GM18520 (cell line): ENCODE measurements around the gene LMBR1L.
A peak's percentile ranks its signal among the peaks of the same experiment; 100 is the strongest.
"Not testable (repeated sequence)": the region's sequence is repeated elsewhere in the genome, so short reads cannot be mapped to it uniquely, and the experiment has no call there.

Experiments
- ATAC-seq: cut with Tn5 transposase; IDR thresholded peaks from one replicate; pipeline ENCODE4 v1.9.1; 2021; ENCODE audit not compliant: unreplicated experiment

The LMBR1L gene

GRCh38 chr12:49088932-49089330, 21.7 kb downstream of the LMBR1L start:
- ATAC-seq: no peak

DNA sequence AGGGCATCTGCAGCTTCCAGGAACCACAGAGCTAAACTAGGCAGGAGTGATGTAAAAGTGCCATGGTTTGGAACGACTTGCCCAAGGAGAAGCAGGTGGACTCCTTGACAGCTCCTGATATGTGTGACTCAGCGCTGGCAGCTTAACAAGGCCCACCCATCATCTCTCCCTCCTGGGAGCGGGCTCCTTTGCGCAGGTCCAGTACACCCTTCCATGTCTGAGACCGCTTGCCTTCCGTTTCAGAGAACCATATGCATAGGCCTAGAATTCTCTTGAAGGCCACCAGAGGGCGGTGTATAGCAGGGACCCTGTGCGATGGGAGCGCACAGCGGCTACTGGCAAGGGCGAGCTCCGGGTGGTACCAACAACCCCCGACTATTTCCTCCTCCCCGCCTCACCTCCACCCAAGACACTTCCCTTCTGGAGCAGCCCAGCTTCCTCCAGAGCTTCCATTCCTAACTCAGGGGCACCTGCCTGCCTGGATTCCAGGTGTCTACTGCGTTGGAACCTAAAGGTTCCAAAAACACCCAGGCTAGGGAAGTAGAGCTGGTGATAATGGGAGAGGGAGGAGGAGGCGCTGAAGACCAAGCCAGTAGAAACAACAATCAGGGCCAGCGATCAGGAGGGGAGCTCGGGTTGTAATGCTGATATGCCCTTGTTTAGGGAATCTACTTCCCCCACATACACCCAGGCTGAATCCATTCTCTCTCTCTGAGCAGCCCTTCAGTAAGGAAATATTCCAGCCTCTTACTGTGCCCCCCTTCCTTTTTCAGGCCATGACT, 22.3 kb downstream of the LMBR1L start:
- ATAC-seq: peak; percentile 71

GRCh38 chr12:49086116-49086515, 24.5 kb downstream of the LMBR1L start:
- no peak for ATAC-seq

- no peak for ATAC-seq
Observed at GRCh38 chr12:49084438-49084837, 26.2 kb downstream of the LMBR1L start.

DNA sequence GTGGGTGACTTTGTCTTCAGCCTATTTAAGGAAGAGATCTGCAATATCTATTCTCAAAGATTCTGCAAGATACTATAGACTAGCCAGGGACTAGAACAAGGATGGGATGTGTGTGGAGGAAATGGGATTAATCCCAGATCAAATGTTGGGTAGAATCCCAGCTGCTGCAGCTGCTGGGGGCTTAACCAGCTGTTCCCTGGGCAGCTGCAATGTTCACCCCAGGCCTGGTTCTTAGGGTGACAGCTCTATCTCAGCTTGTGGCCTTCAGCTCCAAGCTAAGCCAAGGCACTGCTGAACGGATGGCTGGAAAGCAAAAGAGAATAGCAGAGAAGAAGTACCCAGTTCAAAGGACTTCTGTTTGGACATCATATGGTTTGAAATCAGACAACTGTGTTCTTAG, 30.9 kb downstream of the LMBR1L start:
- ATAC-seq: no peak

GRCh38 chr12:49070971-49071370, 39.7 kb downstream of the LMBR1L start:
- ATAC-seq: no peak

DNA sequence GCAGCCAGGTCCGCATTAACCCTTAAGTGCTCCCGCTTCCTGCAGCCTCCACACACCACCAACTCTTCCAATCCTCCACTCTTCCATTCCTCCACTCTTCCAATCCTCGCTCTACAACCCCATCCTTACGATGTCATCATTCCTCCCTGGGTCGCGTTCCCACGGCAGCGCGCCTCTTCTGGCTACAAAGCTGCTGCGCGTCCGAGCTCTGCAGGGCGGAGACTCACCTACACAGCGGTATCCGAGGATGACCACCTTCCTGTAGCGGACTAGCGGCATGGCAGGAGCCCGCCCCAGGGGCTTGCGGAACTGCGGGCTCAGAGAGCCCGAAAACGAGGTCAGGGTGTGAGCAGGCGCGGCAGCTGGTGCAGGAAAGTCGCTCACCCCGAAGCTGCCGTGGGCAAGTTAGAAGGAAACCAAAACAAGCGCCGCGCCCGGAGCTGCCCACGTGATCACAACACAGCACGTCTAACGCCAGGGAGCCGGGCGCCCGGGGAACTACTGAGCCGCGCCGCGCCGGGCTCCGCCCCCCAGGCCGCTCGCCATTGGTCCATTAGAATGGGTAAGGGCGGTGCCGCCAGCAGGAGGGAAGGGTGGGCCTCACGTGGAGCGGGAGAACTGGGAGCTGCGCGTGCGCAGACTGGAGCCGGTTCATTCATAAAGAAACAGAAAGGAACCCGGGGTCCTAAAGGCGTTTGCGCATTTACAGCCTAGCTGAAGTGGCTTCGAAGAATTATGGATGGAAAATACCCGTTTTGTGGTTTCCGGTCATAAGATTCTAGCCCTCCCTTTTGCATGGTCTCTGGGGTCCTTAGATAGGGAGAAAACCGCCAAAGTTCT, 40.9 kb downstream of the LMBR1L start, which contains the start of gene RHEBL1:
Gene RHEBL1, minus strand, starts transcription at position 473 of the 840 bp plus-strand sequence. Its CDS starts 194 bp downstream, at position 279.
- peak; percentile 96 for ATAC-seq

GRCh38 chr12:49068879-49069506, 41.7 kb downstream of the LMBR1L start:
- no peak for ATAC-seq

GRCh38 chr12:49066120-49066519, 44.5 kb downstream of the LMBR1L start:
- ATAC-seq: no peak

DNA sequence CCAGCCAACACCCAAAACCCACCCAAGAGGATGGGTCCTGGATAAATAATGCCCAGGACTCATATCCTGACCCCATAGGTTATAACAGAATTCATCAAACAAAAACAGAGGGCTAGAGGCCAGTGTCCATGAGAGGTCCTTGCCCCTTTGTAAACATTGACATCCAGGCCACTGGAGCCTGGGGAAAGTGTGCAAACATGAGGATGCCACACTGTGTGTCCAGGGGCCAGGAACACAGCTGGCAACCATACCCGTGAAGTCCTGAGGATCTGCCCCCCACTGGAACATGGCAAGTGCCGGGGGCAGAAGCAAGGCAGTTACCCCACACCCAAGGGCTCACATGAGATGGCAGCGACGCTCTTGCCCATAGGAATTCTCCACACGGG, 45.9 kb downstream of the LMBR1L start:
- no peak for ATAC-seq

DNA sequence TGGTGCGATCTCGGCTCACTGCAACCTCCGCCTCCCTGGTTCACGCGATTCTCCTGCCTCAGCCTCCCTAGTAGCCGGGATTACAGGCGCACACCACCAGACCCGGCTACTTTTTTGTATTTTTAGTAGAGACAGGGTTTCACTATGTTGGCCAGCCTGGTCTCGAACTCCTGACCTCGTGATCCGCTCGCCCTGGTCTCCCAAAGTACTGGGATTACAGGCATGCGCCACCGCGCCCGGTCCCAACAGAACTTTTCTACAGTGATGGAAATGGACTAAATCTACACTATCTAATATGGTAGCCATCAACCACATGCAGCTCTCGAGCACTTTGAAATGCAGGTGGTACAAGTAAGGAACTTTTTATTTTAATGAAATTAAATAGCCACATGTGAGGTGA, 48.7 kb downstream of the LMBR1L start:
- not testable (repeated sequence) for ATAC-seq

- ATAC-seq: no peak
Observed at GRCh38 chr12:49061157-49061650, 49.4 kb downstream of the LMBR1L start.

- ATAC-seq: no peak
Observed at GRCh38 chr12:49060237-49061156, 50.1 kb downstream of the LMBR1L start, which contains the start of gene KMT2D. TSS of gene KMT2D (minus strand) at chr12:49060794. CDS start at chr12:49055324, 5,470 bp downstream.

- no peak for ATAC-seq
Observed at GRCh38 chr12:49059299-49060171, 51.1 kb downstream of the LMBR1L start.

GRCh38 chr12:49059045-49059298, 51.7 kb downstream of the LMBR1L start:
- no peak for ATAC-seq

- ATAC-seq: no peak
Observed at GRCh38 chr12:49058366-49059044, 52.1 kb downstream of the LMBR1L start.

DNA sequence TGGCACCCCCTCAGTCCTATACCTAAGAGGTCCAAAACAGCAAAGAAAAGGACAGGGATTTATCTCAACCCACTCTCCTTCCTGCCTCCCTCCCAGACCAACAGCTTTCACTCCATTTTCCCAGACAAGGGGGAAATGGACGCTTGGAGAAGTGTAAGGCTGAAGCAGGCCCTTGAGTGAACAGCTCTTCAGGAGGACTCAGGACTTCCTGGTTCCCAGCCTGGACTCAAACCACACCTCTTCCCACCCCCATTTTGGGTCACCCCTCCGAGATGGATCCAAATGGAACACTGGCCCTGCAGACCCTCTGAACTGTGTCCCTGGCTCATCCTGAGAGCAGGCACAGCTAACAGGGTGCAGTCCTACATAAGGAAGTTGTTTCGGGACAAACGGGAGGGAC, 52.8 kb downstream of the LMBR1L start:
- no peak for ATAC-seq

DNA sequence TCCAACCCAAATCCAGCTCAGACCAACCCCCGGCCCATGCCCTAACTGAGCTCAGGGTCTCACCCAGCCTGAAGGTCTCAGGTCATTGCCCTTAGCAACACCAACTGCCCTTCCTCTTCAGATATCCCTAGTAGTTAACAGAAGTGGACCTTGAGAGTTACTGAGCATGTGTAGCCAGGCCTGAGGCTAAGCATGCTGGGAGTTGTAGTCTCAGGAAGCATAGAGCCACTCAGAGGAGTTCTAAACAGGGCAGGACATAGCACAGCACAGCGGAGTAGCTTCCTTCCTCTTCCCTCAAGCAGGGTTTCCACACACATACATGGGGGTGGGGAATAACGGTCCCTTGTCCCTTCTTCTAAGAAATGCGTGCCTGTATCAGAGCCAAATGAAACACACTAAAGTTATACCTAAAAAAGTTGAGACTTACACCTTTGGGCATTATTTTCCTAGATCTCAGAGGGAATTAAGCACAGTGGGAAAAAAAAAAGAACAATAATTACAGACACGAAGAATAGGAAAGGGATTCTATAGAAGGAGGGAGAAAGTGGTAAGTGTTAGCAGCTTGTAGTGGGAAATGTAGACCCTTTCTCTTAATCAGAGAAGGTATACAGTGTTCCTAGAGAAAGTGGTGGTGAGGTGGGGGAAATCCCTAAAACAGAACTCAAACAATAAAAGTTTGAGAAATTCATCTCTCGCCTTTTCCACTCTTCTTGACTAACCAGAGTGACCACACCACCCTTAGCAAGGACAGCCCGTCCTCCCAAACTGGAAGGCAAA, 54.5 kb downstream of the LMBR1L start:
- peak; percentile 68 for ATAC-seq
